Loucy (cell line): ENCODE data around the gene ATP8B3.

Experiments used
- H2AFZ ChIP-seq: fragments of 200-600 bp; sonication (generic); 2 replicates; pipeline ENCODE4 v1.6.0; 2016; ENCODE audit warnings: antibody characterized with exemption, mild to moderate bottlenecking, low read length, moderate library complexity
- H3F3A ChIP-seq: fragments of 200-600 bp; 2 replicates; pipeline ENCODE4 v1.6.0; 2016; ENCODE audit warnings: antibody characterized with exemption, low read depth, mild to moderate bottlenecking
- H3K27me3 ChIP-seq: fragments of 200-600 bp; sonication (generic); 2 replicates; pipeline ENCODE4 v1.6.1; 2014; ENCODE audit warnings: low read length, mild to moderate bottlenecking; ENCODE audit not compliant: insufficient read depth, poor library complexity, severe bottlenecking
- H3K36me3 ChIP-seq: fragments of 200-600 bp; sonication (generic); 2 replicates; pipeline ENCODE4 v1.6.1; 2016; ENCODE audit warnings: low read length; ENCODE audit not compliant: insufficient read depth
- H3K4me1 ChIP-seq: fragments of 200-600 bp; sonication (generic); 2 replicates; pipeline ENCODE4 v1.5.1; 2014; ENCODE audit warnings: low read length, mild to moderate bottlenecking; ENCODE audit not compliant: insufficient read depth, poor library complexity, severe bottlenecking
- H3K4me2 ChIP-seq: fragments of 200-600 bp; sonication (generic); 2 replicates; pipeline ENCODE4 v1.6.0; 2014; ENCODE audit warnings: antibody characterized with exemption, low read length, low read depth, mild to moderate bottlenecking; ENCODE audit not compliant: poor library complexity, severe bottlenecking
- H3K4me3 ChIP-seq: fragments of 200-600 bp; sonication (generic); 2 replicates; pipeline ENCODE4 v1.5.1; 2014; ENCODE audit warnings: low read length, mild to moderate bottlenecking, mixed read lengths; ENCODE audit not compliant: poor library complexity, severe bottlenecking
- H3K79me2 ChIP-seq: fragments of 200-600 bp; sonication (generic); 2 replicates; pipeline ENCODE4 v1.6.1; 2014; ENCODE audit warnings: low read length; ENCODE audit not compliant: insufficient read depth
- H3K9ac ChIP-seq: fragments of 200-600 bp; sonication (generic); 2 replicates; pipeline ENCODE4 v1.6.0; 2014; ENCODE audit warnings: mild to moderate bottlenecking, low read depth, low read length, moderate library complexity; ENCODE audit not compliant: poor library complexity, severe bottlenecking
- H3K9me2 ChIP-seq: fragments of 200-600 bp; sonication (generic); replicated peaks from 2 replicates; pipeline ENCODE4 v1.6.1; 2016; ENCODE audit warnings: low read depth, low read length, mixed read lengths
- H3K9me3 ChIP-seq: fragments of 200-600 bp; sonication (generic); 2 replicates; pipeline ENCODE4 v1.6.1; 2014; ENCODE audit warnings: mild to moderate bottlenecking, antibody characterized with exemption, low read length, low read depth; ENCODE audit not compliant: insufficient read depth
- H4K20me1 ChIP-seq: fragments of 200-600 bp; sonication (generic); 2 replicates; pipeline ENCODE4 v1.6.0; 2014; ENCODE audit warnings: antibody characterized with exemption, low read length, mild to moderate bottlenecking; ENCODE audit not compliant: insufficient read depth, poor library complexity, severe bottlenecking
- CTCF ChIP-seq: fragments of 200-600 bp; sonication (generic); conservative IDR thresholded peaks from 2 replicates; pipeline ENCODE4 v1.5.1; 2014; ENCODE audit warnings: mild to moderate bottlenecking, antibody characterized with exemption, low read length
- EZH2phosphoT487 ChIP-seq: fragments of 200-600 bp; IDR thresholded peaks from 2 replicates; pipeline ENCODE4 v1.6.1; 2018; ENCODE audit warnings: antibody characterized with exemption, mild to moderate bottlenecking, moderate library complexity, borderline replicate concordance

Gene ATP8B3

GRCh38 chr19:1860042-1860775 lies 48.1 kb upstream of the ATP8B3 start:
- Histone ChIP-seq H3K4me1 (peaks cover 24% of the 10 kb centered on the region), H4K20me1 (peaks cover 56% of the 10 kb centered on the region), H3K4me2 (peak overlapping the region; percentile 81), H3F3A (no peaks in the 10 kb centered on the region), H3K36me3 (no peaks in the 10 kb centered on the region), H3K9ac (peak overlapping the region; percentile 16), H3K9me3 (no peaks in the 10 kb centered on the region), H3K27me3 (no peaks in the 10 kb centered on the region), H3K4me3 (peak overlapping the region; percentile 95), H3K79me2 (peaks cover 73% of the 10 kb centered on the region), H2AFZ (no peak overlapping the region), H3K9me2 (no peaks in the 10 kb centered on the region)
- TF ChIP-seq CTCF = no peak
- TF ChIP-seq EZH2phosphoT487 = no peak

- no peaks in the 10 kb centered on the region for H3K27me3 ChIP-seq
- no peaks in the 10 kb centered on the region for H3F3A ChIP-seq
- no peak overlapping the region for H3K9ac ChIP-seq
- no peaks in the 10 kb centered on the region for H3K9me2 ChIP-seq
- H3K79me2 ChIP-seq = peaks cover 78% of the 10 kb centered on the region
- TF ChIP-seq CTCF = no peak
- TF ChIP-seq EZH2phosphoT487 = no peak
- H3K4me2 ChIP-seq = peak overlapping the region; percentile 81
- no peaks in the 10 kb centered on the region for H3K36me3 ChIP-seq
- H3K9me3 ChIP-seq = no peaks in the 10 kb centered on the region
- no peak overlapping the region for H3K4me3 ChIP-seq
- H3K4me1 ChIP-seq = peaks cover 30% of the 10 kb centered on the region
- H2AFZ ChIP-seq = no peak overlapping the region
- peaks cover 62% of the 10 kb centered on the region for H4K20me1 ChIP-seq
These were observed 47.3 kb upstream of the ATP8B3 start for GRCh38 chr19:1859331-1859781.

- H2AFZ ChIP-seq = no peak overlapping the region
- peaks cover 62% of the 10 kb centered on the region for H4K20me1 ChIP-seq
- H3K4me2 ChIP-seq = peak overlapping the region; percentile 15
- peaks cover 33% of the 10 kb centered on the region for H3K4me1 ChIP-seq
- no peak for TF ChIP-seq CTCF
- TF ChIP-seq EZH2phosphoT487 = no peak
- H3K27me3 ChIP-seq = no peaks in the 10 kb centered on the region
- H3F3A ChIP-seq = no peaks in the 10 kb centered on the region
- no peak overlapping the region for H3K4me3 ChIP-seq
- H3K36me3 ChIP-seq = no peaks in the 10 kb centered on the region
- peaks cover 85% of the 10 kb centered on the region for H3K79me2 ChIP-seq
- no peak overlapping the region for H3K9ac ChIP-seq
- H3K9me3 ChIP-seq = no peaks in the 10 kb centered on the region
- no peaks in the 10 kb centered on the region for H3K9me2 ChIP-seq
These were observed 46.5 kb upstream of the ATP8B3 start for GRCh38 chr19:1858412-1859081.
